ENCODE results near the gene ESR1. TPM values are rescaled to one million over a fixed set of nuclear protein-coding genes. Genes with fewer than 3 reads are reported as not detected.
"Not testable (repeated sequence)": the region's sequence is repeated elsewhere in the genome, so short reads cannot be mapped to it uniquely, and the experiment has no call there.

Gene ESR1
- total RNA-seq, 1 experiment from 2014 or later = not detected

DNA sequence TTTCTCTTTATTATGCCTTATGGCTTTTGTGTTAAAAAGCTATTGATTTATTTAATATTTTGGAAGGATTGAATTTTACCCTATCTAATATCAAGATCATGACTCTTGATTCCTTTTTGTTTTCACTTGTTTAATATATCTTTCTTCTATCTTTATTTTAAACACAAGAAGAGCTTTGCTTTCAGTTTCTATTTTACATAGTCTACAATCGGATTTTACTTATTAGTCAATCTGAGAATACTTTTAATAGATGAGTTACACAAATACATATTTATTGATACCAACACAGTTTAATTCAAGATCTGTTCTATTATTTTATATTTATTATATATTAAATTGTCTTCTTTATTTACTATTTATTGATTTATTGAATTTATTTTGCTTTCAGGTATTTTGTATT, 218.8 kb downstream of the ESR1 start:
- no peaks in the 10 kb centered on the region for H4K20me1 ChIP-seq (ENCODE audit: control insufficient read depth, insufficient read depth, insufficient read length)
- H3K4me2 ChIP-seq (ENCODE audit: insufficient read depth, insufficient read length, low read length) = no peak overlapping the region
- H3K36me3 Mint-ChIP-seq (ENCODE audit: insufficient read depth in 1 of 3, low read depth in 3 of 3) = peaks cover 0 to 12% (median 10%) of the 10 kb centered on the region in 3 experiments; a peak in 5 of 7 replicates

GRCh38 chr6:152026744-152027143, 219.3 kb downstream of the ESR1 start:
- Mint-ChIP-seq H3K36me3 (ENCODE audit: insufficient read depth in 1 of 3, low read depth in 3 of 3) (peaks cover 0 to 12% (median 10%) of the 10 kb centered on the region in 3 experiments; a peak in 5 of 7 replicates), H3K9me3 (peaks cover 25 to 28% of the 10 kb centered on the region in 2 experiments)
- not testable (repeated sequence) for H3K56ac ChIP-seq (ENCODE audit: insufficient read length, low read depth, low read length); H3K9ac ChIP-seq (ENCODE audit: extremely low read depth, insufficient read length, low read length); H4K91ac ChIP-seq (ENCODE audit: insufficient read length, low read depth, low read length); H3K27me3 ChIP-seq (ENCODE audit: insufficient read depth, low read length); H2BK120ac ChIP-seq (ENCODE audit: low read depth, low read length, poor library complexity, severe bottlenecking); H4K20me1 ChIP-seq (ENCODE audit: control insufficient read depth, insufficient read depth, insufficient read length); H3K27ac ChIP-seq (ENCODE audit: insufficient read length, low read depth, low read length); H2BK12ac ChIP-seq (ENCODE audit: insufficient read length, low read depth, low read length); H3K23me2 ChIP-seq (ENCODE audit: insufficient read length, low read depth, low read length, poor library complexity, severe bottlenecking); H3K4ac ChIP-seq (ENCODE audit: low read depth, low read length); H3K4me1 Mint-ChIP-seq; H3K27ac Mint-ChIP-seq; H3K14ac ChIP-seq (ENCODE audit: insufficient read depth, low read length); H2BK5ac ChIP-seq (ENCODE audit: insufficient read length, low read length); H3K9me3 ChIP-seq (ENCODE audit: control insufficient read depth, low read depth, low read length); H4K8ac ChIP-seq (replicated peaks; ENCODE audit: insufficient read length, low read depth, low read length); H4K5ac ChIP-seq (ENCODE audit: insufficient read length, low read depth, low read length); DNase-seq; H2AFZ ChIP-seq (ENCODE audit: low read length); H3K79me2 ChIP-seq (ENCODE audit: insufficient read depth, low read length); H2AK5ac ChIP-seq (ENCODE audit: insufficient read length, low read length); H3K23ac ChIP-seq (ENCODE audit: insufficient read length, low read depth, low read length); H3K79me1 ChIP-seq (ENCODE audit: insufficient read depth, low read depth, low read length, poor library complexity, severe bottlenecking); H3K18ac ChIP-seq (ENCODE audit: insufficient read length, low read depth, low read length); H3K4me1 ChIP-seq (ENCODE audit: insufficient read depth, low read length); H3K4me3 Mint-ChIP-seq; H2BK20ac ChIP-seq (ENCODE audit: low read depth, low read length, poor library complexity, severe bottlenecking); H3K4me2 ChIP-seq (ENCODE audit: insufficient read depth, insufficient read length, low read length); H2BK15ac ChIP-seq (ENCODE audit: low read depth, low read length); H3T11ph ChIP-seq (ENCODE audit: low read length); H3K27me3 Mint-ChIP-seq (ENCODE audit: low read depth)
- no CpG with 5 or more reads among the region's 6 CpGs for WGBS (ENCODE audit: extremely low coverage, insufficient read length, low lambda C conversion rate)

More for the DNA sequence above, 218.8 kb downstream of the ESR1 start:
- TF ChIP-seq CTCF (conservative IDR thresholded peaks at IDR 0.05) = no peak
- Histone ChIP-seq H2BK12ac (ENCODE audit: insufficient read length, low read depth, low read length) (no peak overlapping the region), H2BK20ac (ENCODE audit: low read depth, low read length, poor library complexity, severe bottlenecking) (no peak overlapping the region), H3K14ac (ENCODE audit: insufficient read depth, low read length) (no peak overlapping the region), H3K23me2 (ENCODE audit: insufficient read length, low read depth, low read length, poor library complexity, severe bottlenecking) (no peaks in the 10 kb centered on the region), H3K23ac (ENCODE audit: insufficient read length, low read depth, low read length) (no peak overlapping the region), H3K27ac (ENCODE audit: insufficient read length, low read depth, low read length) (no peak overlapping the region), H2BK120ac (ENCODE audit: low read depth, low read length, poor library complexity, severe bottlenecking) (no peak overlapping the region), H3K27me3 (ENCODE audit: insufficient read depth, low read length) (no peaks in the 10 kb centered on the region), H4K91ac (ENCODE audit: insufficient read length, low read depth, low read length) (no peak overlapping the region), H2BK5ac (ENCODE audit: insufficient read length, low read length) (no peak overlapping the region), H3T11ph (ENCODE audit: low read length) (no peak overlapping the region), H3K79me2 (ENCODE audit: insufficient read depth, low read length) (no peaks in the 10 kb centered on the region), H2AK5ac (ENCODE audit: insufficient read length, low read length) (no peak overlapping the region), H4K5ac (ENCODE audit: insufficient read length, low read depth, low read length) (no peak overlapping the region), H2BK15ac (ENCODE audit: low read depth, low read length) (no peak overlapping the region), H2AFZ (ENCODE audit: low read length) (no peak overlapping the region), H3K18ac (ENCODE audit: insufficient read length, low read depth, low read length) (no peak overlapping the region), H4K8ac (replicated peaks; ENCODE audit: insufficient read length, low read depth, low read length) (no peak overlapping the region), H3K56ac (ENCODE audit: insufficient read length, low read depth, low read length) (no peak overlapping the region), H3K9ac (ENCODE audit: extremely low read depth, insufficient read length, low read length) (no peak overlapping the region), H3K9me3 (ENCODE audit: control insufficient read depth, low read depth, low read length) (no peaks in the 10 kb centered on the region), H3K4me1 (ENCODE audit: insufficient read depth, low read length) (no peaks in the 10 kb centered on the region), H3K4ac (ENCODE audit: low read depth, low read length) (no peak overlapping the region), H3K79me1 (ENCODE audit: insufficient read depth, low read depth, low read length, poor library complexity, severe bottlenecking) (no peaks in the 10 kb centered on the region)
- no peak for DNase-seq
- H3K27me3 Mint-ChIP-seq (ENCODE audit: low read depth) = 0 out of 2 replicates have a peak, but pooled peaks cover 2% of the 10 kb centered on the region
- no peaks in the 10 kb centered on the region for H3K4me1 Mint-ChIP-seq
- H3K27ac Mint-ChIP-seq = no peak overlapping the region
- H3K4me3 Mint-ChIP-seq = no peak overlapping the region
- no CpG with 5 or more reads among the region's 1 CpG for WGBS (ENCODE audit: extremely low coverage, insufficient read length, low lambda C conversion rate)
- H3K9me3 Mint-ChIP-seq = peaks cover 23 to 28% of the 10 kb centered on the region in 2 experiments
